ENCODE measurements around the gene SH3TC2.

SH3TC2 gene

DNA sequence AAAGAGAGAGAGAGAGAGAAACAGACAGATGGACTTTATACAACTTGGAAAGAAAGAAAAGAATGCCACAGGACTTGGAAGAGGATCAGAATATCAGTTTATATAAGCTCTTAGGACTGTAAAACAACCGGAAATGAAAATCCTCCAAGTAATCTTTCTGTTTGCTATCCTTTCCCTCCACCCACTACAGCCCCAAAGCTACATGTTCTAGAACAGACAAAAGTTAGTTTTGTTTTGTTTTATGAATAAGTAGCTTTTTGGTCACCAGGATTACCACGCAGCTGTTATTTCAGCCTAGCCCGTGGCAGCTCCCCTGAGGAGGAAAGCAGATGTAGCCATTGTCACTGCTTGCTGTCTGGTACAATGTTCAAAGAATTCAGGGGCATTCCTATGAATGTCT, 66.6 kb downstream of the SH3TC2 start:
- no peak for DNase-seq

DNA sequence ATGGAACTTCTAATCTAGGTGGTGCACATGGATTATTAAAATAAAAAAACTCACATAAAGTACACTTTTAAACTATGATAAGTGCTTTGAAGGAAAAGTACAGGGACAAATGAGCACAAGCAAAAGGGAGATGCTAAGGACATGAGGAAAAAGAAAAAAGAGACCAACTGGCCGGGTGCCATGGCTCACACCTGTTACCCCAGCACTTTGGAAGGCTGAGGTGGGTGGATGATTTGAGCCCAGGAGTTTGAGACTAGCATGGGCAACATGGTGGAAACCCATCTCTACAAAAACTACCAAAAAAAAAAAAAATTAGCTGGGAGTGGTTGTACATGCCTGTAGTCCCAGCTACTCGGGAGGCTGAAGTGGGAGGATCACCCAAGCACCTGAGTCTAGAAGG, 67.1 kb downstream of the SH3TC2 start:
- no peak for DNase-seq

DNA sequence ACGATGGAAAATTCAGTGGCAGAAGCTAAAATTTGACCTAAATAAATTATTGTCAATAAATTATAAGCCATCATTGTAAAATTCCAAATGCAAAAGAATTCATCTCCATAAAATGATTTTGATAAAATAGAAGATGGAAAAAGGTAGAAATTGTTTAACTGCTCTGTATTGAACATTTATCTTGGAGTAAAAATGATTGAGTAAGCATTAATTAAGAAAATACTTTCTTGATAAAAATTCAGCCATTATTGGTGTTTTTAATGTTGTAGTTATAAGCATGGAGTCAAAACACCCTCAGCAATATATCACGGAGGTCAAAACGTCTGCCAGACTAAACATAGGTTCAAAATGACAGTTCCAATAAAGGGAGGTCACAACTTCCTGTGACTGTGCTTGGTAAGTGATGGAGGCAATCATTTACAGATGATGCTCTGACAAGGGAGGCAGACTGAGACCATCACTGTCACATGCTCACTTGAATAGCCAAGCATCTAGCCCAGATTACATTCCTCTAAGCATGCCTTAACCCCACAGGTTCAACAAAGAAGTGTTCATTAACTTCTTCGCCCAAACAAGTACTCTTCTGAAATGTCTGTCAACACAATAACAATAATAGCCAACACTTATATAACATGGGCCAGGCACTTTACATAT, 69.5 kb downstream of the SH3TC2 start:
- DNase-seq, result no peak

DNA sequence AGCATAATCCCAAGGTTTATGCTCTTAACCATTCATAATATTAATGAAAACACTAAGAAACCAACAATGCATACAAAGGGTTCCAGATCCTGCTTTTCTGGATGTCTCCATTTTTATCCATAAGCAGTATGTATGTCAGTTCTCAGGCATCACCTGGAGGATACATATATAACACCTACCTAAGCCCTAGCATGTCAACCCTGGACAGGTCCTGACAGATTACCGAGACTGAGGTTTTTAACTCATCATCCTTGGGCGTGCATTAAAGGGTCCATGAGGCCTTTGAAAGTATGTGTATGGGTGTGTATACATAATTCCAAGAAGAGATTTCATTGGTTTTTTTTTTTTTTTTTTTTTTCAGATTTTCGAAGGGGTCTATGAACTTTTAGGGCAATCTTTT, 70.6 kb downstream of the SH3TC2 start:
- DNase-seq, result no peak

DNA sequence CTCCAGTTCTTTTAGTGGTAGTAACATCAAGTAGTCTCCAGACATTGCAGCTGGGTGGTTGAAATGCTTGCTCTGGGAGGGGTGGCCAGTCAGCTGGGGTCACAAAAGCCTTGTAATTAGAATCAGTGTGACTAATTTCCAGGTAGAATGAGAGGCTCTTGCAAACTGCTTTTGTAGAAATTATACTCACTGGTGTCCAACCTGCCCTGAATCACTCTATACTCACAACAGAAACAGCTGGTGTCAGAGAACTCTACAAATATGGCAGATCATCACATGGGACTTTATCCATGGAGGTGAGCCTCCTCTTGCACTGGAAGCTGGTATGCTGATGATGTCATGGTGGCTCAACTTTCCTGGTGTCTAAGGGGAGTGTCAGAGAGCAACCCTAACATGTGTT, 71.3 kb downstream of the SH3TC2 start:
- DNase-seq, result no peak

DNA sequence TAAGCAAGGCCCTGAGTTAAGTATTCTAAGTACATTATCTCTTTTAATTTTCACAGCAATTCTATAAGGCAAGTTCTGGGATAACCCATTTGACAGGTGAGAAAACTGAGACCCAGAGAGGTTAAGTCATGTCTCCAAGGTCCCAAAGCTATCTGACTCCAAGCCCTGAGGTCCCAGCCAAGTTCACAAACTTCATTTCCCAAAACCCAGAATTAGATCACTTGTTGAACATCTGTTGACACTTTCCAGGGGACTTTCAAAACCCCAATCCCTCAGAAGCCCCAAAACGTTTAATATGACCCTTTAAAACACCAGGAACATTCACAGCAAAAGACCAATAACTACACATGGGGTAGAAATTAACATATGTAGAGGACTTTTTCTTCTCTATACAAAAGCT, 72.0 kb downstream of the SH3TC2 start:
- DNase-seq, result no peak

DNA sequence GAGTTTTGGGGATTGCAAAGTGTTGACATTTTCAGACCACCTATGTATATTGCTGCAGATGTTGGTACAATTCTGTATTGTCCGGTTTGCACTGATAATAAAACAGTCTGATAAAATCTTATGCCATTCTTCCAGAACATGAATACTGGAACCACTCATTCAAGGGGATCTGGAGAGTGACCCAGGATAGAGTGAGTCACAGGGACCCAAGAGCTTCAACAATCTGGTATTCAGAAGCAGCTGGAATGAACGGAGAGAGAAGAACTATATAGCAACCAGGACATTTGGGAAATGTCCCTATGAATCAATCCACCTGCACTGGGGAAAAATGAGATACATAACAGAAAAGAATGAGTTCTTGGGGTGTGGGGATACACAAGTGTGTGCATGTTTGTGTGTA, 73.3 kb downstream of the SH3TC2 start:
- DNase-seq, result no peak

DNA sequence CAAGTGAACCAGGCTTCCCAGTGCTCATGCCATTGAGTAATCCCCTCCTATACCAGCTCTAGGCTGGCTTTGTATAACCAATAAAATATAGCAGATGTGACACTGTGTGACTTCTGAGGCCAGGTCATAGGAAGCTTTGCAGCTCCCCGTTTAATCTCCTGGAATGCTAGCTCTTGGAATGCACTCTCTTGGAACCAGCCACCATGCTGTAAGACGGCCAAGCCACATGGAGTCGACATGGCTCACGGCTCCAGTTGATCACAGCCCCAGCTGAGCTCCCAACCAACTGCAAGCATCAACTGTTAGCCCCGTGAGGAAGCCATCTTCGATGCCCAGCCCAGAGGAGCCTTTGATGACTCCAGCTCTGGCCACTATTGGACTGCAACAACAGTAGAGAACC, 74.5 kb downstream of the SH3TC2 start:
- no peak for DNase-seq

DNA sequence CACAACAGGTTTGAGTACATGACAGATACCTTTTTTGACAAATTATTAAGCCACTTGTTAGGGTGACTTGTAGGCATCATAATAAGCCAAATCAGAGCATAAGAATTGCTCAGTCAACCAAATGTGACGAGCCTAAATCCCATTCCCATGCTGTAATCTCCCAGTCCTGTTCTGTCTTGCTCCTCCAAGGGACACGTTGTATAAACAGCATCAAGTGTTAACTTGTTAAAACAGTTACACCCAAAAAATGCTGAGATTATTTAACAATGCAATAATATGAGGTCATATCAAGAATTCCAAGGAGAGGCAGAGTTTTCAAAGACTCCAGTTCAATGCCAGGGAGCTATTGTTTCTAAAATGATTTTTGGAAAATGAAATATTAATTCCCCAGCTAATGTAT, 76.2 kb downstream of the SH3TC2 start:
- DNase-seq, result no peak

DNA sequence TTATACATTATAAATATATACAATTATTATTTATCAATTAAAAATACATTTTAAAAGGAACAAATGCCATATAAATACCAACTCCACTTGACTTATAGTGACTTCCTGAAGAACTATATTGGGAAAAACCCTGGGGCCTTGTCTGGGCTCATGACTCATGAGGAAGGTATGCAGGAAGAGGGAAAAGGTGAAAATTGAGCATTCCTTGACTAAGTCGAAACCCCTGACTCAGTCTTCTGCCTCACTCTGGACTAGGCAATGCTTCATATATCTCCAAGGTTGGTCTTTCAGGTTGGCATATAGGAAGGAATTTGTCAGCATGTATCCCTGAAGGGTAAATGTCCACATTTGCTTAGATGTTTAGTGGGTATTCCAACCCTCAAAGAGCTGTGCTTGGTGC, 78.5 kb downstream of the SH3TC2 start:
- DNase-seq, result no peak

DNA sequence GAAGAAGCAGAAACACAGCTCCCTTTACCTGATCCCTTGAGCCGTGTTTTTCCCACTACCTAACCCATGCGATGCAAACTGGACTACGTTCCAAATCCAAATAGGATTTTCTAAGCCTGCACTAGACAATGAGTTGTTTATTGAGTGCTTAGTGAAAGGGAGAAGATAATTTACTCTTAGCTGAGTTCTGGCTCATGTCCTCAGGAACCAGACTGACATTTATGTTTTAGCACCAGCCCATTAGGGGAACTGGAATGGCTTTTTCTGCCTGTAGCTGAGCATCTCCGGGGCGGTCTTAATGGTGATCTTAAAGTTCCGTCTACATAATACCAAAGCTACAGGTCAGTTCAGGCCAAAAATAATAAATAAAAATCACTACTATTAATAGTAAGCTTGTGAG, 81.5 kb downstream of the SH3TC2 start:
- DNase-seq, result no peak

DNA sequence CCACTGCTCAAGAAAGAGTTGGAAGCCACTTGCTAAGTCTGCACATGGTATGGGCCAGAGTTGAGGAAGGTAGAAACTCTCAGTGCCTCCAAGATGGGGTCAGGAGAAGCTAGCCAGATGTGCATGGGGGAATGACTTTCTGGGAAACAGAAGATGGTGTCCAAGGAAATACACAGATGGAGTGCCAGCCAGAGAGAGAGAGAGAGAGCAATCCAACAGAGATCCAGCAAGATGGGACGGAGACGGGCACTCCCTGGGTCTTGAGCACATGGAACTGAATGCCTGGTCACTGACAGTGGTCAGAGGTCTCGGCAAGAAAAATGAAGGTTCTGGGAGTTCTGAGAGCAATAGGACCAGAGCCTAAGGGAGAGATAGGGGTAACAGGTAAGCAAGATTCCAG, 82.1 kb downstream of the SH3TC2 start:
- DNase-seq, result no peak

DNA sequence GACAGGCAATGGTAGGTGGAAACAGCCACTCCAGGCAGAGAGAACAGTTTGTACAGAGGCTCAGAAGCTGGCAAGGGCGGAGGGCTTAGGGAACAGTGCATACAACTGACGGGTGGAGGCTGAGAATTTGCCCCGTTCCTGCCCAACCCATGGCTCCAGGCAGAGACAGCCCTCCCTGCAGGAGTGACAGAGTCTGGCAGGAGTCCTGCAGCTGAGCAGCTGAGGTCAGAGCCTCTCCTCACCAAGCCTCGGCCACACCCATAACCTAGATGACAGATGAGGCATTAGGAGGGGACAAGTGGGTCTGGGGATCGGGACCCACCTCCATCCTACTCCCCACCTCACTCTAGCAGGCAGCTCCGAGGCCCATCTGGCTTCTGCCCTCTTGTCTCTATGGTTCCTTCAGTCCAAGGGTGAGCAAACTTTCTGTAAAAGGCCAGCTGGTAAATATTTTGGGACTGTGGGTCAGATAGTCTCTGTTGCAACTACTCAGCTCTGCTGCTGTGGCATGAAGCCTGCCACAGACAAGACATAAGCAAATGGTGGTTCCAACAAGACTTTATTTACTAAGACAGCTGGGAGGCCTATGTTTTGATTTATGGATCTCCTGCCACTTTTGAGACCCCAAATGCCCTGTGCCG, 83.7 kb downstream of the SH3TC2 start:
- DNase-seq, result no peak

DNA sequence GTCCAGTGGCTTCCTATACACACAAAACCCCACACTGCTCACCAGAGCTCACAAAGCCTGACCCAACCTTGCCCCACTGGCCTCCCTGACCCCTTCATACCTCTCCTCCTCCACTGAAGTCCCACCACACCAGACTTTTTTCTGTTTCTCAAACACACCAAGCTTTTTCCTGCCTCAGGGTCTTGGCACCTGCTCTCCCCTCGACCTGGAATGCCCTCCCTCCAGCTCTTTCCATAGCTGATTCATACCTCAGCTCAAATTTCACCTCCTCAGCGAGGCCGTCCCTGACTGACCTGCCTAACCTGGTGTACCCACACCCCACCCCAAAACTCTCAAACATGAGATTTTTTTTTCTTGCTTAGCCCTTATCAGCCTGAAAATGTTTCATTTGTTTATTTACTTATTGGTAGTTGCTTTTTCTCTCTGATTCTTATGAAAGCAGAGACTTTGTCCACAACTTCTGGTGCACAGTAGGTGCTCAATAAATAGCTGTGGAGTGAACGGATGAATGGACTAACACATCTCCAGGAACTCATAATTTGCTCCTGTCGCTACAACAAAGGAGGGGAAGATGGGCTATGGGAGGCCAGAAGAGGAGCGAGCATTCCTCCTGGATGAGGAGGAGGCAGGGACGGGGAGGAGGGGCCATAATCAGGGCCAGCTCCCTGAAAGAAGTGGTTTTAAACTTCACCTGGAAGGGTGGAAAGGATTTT, 84.3 kb downstream of the SH3TC2 start:
- no peak for DNase-seq

DNA sequence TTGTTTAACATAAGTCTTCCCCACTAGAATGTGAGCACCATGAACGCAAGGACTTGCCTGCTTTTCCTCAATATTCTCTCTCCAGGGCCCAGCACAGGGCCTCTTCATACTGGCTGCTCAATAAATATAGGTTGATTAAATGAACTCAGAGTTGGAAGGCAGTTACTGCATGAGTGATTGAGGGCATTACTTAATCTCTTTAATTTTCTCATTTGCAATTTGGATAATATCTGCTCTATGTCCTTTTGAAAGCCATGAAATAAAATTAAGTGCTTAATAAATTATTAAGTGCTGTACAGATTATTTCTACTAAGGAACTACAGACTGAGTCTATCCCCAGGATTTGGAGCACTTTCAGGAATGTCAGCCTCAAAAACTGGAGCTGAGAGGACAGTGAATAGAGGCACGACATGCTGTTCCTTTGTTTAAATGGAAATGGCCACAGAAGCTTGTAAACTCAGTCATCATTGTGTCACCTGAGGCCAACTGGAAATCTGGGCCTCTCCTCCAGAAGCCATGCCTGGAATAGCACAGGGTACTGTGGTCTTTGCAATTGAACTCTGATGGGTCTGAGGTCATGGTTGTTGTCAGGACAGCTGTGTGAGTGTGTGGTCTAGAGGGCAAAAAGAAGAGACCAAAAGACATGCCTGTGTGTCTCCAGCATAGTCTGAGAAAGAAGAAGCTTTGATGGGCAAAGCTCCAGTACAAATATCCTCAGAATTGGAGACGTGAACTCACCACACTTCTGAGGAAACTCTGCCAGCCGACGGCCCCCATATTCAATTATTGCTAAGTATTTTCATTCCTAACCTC, 86.1 kb downstream of the SH3TC2 start:
- DNase-seq, result no peak

DNA sequence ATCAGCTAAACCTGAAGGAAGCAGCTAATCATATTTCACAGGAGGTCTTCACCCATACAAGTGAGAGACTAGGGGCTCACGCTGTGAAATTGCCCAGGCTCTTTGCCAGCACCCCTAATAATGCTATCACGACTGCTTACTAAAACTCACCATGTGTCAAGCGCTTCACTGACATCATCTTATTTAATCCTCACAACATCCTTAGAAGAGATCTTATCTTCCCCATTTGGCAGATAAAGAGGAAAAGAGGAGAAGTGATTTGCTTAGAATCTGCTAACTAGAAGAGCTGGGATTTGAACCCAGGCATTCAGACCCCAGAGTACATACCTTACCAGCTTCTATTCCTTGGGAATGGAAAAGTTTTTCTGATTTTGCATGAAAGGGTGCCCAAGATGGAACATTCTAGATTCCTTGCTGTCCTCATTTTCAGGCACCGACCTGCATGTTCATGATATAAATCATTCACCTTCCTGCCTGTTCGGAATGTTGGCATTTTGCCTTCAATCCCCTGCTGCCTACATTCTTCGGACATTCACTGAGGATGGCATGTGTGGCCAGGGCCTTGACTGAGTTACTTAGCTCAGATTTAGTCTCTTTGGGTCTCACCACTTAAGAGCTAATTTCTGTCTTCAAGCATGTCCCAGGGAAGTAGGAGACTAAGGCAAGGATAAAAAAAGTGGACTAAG, 88.1 kb downstream of the SH3TC2 start:
- no peak for DNase-seq

DNA sequence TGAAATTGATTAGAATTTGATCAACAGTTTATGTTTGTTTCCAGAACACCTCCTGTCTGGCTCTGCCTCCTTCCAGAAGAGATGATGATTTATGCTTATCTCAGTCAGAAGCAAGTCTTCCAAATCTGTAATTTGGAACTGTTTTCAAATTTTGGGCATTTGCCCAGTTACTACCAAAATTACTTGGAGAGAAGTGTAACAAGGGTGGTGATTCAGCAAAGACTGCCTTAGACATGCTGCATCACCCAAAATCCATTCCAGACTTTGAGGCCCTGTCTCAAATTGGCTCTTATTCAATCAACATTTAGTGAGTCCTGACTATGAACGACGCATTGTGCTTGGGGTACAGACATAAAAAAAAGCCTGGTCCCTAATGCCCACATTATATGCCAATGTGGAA, 89.4 kb downstream of the SH3TC2 start:
- DNase-seq, result no peak

DNA sequence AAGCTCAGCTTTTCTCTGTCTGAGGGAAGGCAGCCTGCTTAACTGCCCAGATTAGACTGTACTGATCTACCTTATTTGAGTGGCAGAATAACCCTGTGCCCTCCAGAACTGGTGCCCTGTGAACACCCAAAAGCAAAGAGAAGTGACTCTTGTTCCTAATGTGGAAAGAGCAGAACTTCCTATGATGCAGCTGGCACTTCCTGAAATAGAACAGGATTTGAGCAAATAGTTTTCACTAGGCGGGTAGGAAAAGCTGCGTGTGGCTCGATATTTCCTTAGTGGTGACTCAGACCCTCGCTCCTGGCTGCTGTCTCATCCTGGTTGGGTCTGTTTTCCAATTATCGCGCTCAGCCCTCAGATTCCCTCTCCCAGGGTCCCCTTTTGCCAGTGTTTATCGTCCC, 89.9 kb downstream of the SH3TC2 start:
- DNase-seq, result no peak

DNA sequence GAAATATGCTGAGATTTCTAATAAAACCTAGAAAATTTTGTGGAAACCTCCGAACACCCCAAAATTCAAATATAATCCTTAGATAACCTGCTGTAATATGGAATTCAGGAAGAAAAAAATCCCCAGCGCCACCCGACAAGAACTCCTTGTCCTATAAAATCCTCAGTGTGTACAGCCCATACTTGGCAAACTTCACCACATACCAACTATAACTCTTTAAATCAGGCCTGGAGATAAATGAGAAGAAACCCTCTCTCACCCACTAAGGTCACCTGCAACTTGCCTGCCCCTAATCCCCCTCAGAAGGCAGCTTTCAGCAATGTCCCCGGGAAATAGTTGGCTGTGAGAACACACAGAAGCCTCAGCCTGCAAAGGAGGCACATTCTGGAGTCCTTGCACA, 90.5 kb downstream of the SH3TC2 start:
- DNase-seq, result no peak

DNA sequence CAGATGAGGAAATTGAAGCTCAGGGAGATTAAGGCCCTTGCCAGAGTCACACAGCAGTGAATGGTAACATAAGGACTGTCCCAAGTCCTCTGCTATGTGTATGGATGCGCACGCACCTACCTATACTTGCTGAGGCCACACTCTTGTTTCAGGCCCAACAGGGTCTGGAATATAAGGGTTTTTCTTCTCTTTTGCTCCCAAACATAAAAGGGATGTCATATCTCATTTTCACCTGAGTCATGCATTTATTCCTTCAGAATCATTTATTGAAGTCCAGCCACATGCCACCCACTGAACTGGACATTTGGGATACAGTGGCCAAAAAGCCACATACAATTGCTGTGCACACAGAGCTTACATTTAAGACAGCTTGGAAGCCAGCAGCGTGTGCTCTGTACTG, 92.0 kb downstream of the SH3TC2 start:
- DNase-seq, result no peak

DNA sequence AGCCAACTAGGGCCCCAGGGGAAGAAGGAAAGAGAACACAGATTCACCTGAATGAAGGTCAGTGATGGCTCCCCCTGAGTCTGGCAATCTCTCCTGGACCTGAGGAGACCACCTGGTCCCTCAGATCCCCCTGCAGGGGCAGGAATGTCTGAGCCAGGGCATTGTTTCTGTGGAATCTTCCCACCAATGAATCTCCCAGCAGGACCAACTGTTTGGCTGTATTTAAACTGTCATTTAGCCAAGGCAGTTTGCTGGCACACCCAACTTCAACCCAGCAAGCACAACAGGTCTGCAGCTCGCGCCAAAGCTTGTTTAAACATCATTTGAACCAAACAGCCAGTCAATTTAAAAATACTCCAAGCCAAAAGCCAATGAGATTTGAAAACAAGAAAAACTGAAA, 92.6 kb downstream of the SH3TC2 start:
- peak; percentile 72 for DNase-seq

DNA sequence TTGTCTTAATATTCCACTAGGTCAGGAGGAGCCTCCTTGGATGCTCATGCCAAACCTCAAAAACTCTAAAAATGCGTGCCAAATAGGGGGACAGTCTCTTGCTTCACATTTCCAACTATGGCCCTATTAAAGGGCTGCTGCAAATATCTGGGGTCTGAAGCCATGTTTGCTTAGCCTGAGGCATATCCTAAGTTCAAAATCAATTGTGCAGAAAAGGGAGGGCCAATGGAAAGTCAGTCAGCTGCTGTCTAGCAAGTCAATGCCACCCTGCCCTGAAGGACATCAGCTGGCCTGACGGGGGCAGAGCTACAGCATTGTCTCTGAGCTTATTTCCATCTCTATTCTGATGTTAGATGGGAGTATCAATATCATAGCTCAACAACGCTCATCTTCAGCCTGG, 93.6 kb downstream of the SH3TC2 start:
- DNase-seq, result no peak

DNA sequence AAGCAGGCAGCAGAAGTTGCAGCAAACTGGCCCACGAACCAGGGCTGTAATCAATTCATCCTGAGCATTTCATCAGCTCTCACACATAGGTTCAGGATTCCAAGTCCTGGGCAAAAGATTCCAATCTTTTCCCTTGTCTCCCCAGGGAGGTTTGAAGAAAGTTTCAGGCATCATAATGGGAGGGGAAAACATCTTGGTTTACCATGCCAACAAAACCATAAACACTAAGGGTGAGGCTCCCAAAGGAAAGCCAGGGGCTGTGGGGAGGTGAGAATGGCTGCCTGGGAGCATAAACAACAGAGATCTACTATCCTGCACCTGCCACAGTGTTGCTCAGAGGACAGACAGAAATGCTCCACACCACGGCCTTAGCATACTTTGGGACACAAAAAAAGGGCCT, 94.6 kb downstream of the SH3TC2 start:
- no peak for DNase-seq
